Middle frontal gyrus (tissue), 1 donor: ENCODE results near the gene PPP2R1B.

Experiments
- DNase-seq: peaks from one replicate; pipeline ENCODE4 v3.0.0-alpha.2; 2015; ENCODE audit warnings: low spot score; ENCODE audit errors: extremely low spot score

PPP2R1B gene

DNA sequence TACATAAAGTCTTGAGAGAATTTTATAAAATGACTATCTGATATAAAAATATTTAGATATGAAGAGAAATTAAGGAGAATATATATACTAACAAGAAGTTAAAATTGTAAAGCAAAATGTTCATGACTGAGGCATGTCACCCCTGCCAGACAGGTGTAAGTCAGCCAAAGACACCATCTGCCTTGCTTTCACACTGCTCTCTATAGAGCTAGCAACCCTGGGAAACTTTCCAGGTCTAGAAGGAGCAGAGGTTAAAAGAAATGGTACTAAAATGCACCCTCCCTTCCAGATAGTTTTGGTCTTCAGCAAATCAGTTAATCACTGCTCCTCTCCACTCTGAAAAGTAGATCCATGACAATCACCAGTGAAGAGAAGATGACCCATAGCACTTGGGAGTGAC is 16.5 kb downstream of the PPP2R1B start:
- no peak for DNase-seq

DNA sequence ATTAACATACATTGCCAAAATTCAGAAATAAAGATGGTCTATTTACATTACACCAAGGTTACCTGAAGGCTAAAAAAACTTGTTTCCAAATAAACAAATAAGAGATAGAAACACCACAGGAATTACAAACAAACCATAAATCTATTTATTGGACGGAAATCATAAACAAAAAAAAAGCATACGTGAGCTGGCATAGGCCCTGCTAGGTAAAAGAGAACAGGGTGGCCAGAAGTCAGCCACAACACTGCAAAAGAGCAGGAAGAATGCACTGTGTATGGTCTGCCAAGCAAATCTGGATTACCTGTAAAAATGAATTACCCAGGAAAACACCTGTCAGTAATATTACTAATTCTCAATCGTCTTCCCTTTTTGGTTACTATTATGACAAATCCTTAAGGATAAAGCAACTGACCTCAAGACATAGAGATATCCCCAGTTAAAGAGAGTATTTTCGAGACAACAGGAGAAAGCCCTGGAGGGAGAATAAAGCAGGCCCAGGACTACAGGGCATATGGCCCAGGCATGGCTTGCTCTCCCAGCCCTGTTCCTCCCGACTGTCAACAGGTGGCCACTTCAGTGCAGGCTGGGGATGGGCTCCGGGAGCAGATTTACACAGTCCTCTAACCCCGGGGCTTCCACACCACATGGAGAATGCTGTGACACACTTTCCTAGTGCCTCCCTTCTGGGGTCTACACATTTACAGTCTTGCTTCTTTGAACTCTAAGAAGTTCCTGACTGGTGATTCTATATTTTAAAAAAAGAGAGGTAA is 18.0 kb downstream of the PPP2R1B start:
- DNase-seq, result no peak

GRCh38 chr11:111745719-111746504 is 20.3 kb downstream of the PPP2R1B start:
- DNase-seq, result no peak

- DNase-seq, result no peak
Observed at GRCh38 chr11:111743700-111744099, 22.5 kb downstream of the PPP2R1B start.

GRCh38 chr11:111741751-111742150 is 24.4 kb downstream of the PPP2R1B start:
- DNase-seq, result no peak

- no peak for DNase-seq
Observed at GRCh38 chr11:111739299-111739698, 26.9 kb downstream of the PPP2R1B start.

GRCh38 chr11:111737444-111738210 is 28.6 kb downstream of the PPP2R1B start:
- no peak for DNase-seq

DNA sequence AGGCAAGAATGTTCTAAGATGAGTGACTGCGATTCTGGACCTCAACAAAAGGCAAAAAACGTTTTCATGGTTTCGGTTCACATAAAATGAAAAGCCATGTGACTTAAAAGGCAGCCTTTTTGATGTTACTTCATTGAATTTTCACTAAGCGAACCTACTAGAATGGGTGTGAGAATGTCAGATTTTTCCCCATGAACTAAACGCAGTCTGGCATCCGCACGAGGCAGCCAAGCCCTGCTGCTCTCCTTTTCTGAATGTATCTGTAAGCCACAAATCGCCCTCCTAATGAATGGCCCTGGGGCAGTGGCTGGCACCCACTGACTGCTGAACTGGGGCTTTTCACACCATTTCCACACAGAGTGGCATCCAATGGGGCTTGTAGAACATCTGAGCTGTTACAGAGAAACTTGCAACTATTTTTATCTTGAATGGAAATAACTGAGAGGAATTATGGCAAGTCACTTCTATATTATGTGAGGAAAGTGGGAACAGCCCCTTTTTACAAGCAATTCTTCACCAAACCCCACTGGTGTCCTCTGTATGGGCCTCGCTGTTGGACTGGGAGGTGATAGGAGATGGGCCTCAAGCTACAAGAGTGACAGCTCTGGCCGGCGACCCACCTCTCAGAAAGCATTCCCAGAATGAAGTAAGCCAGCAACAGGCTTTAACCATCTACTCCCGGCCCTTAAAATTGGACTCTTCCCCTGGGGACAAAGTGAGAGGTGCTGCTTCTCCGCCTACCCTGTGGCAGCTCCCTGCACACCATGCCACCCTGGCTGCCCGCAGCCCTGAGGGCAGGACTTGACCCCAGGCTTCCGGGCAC is 29.4 kb downstream of the PPP2R1B start:
- no peak for DNase-seq

GRCh38 chr11:111736181-111736590 is 30.0 kb downstream of the PPP2R1B start:
- DNase-seq, result no peak

GRCh38 chr11:111735262-111736116 is 30.7 kb downstream of the PPP2R1B start:
- peak; percentile 84 for DNase-seq

GRCh38 chr11:111734954-111735261 is 31.3 kb downstream of the PPP2R1B start:
- no peak for DNase-seq

DNA sequence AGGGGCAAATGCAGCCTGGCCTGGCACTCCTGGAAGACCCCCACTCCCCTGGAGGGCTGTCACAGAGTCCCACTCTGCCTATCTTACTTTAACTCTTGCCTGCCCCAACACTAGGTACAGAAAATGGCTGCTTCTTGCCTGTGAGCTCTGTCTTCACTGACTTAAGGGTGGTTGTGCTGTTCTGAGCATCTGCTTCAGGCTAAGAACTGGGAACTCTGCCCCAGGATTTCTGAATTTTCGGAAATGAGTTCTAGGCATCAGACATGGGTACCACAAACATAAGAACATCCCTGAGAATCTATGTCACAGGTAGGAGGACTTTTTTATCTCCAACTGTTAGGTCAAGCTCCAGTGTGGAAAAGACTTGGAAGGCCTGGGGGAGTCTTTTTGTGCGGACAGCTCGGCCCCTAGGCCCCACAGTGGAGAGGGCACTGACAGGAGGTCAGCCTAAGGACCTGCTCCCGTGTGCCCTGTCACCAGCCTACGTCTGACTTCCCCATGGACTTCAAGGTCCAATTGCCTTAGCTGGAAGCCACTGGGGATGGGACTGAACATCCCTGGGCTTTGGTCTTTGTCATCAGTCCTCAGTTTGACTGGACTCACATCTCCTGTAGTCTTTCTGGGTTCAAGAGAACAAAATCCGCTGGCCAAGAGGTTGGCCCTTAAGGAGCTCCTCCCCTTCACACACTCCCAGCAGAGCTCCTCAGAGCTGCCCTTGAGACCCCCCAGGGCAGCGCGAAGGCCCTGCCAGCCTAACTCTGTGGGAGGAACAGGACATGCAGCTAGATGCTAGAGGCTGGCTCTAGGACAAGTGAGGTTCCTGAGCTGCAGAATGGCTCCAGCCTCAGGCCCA is 31.9 kb downstream of the PPP2R1B start:
- no peak for DNase-seq

GRCh38 chr11:111733611-111734088 is 32.5 kb downstream of the PPP2R1B start:
- DNase-seq, result no peak

DNA sequence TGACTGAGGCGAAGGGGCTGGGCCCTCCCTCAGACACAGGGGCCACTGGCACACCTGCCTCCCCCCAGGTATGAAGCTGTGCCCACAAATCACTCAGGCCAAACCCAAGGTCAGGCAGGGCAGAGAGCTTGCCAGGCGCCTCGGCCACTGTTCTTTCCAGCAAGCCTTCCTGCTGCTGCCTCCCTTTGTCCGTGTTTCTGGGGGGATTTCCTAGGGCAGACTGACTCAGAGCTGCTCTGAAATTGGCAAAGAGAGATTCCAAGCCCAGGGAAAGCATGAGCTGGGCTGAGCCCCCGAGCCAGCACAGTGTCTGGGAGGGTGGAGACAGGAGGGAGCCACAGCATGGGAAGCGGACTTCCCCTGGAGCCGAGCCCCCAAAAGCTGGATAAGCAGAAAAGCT is 33.2 kb downstream of the PPP2R1B start:
- no peak for DNase-seq

- no peak for DNase-seq
Observed at GRCh38 chr11:111731821-111732220, 34.4 kb downstream of the PPP2R1B start.

- no peak for DNase-seq
Observed at GRCh38 chr11:111730871-111731591, 35.2 kb downstream of the PPP2R1B start.

- DNase-seq, result no peak
Observed at GRCh38 chr11:111729831-111730311, 36.3 kb downstream of the PPP2R1B start.

- no peak for DNase-seq
Observed at GRCh38 chr11:111729071-111729830, 36.9 kb downstream of the PPP2R1B start.
